ENCODE measurements around the gene SUB1. TPM values are rescaled to one million over a fixed set of nuclear protein-coding genes. Genes with fewer than 3 reads are reported as not detected.

SUB1 gene
- polyA plus RNA-seq, 1 donor (not counting 4 experiments of a cell fraction or from before 2014, with no cell fraction given): 432 TPM

DNA sequence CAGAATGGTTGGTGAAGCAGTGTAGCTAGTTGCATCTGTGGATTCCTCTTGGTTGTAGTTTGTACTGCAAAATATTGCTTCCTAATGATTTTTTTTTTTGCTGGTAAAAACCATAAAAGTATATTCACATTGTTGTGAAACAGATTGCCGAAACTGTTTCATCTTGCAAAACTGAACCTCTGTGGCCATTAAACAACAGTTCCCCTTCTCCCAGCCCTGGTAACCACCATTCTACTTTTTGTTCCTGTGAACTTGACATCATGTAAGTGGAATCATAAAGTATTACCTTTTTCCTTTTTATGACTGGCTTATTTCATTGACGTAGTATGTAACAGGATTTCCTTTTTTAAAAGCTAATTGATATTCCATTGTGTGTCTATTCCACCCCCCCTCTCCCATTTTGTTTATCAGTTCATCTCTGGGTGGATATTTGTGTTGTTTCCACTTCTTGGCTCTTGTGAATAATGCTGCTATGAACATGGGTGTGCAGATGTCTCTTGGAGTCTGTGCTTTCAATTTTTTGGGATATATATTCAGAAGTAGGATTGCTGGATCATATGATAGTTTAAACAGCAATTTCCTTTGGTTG, 11.8 kb downstream of the SUB1 start:
- no peak overlapping the region for H3K9ac ChIP-seq (ENCODE audit: control insufficient read depth, extremely low read depth, insufficient read depth, low read length)
- H3K4me2 ChIP-seq (ENCODE audit: control insufficient read depth, extremely low read depth, insufficient read depth, low read depth, low read length): no peak overlapping the region
- FAIRE-seq: no peak
- H3K27me3 ChIP-seq (ENCODE audit: control insufficient read depth, extremely low read depth, insufficient read depth, low read length): no peaks in the 10 kb centered on the region
- H3K36me3 ChIP-seq (ENCODE audit: control insufficient read depth in 2 of 2, extremely low read depth in 1 of 2, insufficient read depth in 2 of 2, low read length in 2 of 2): peaks cover 9 to 34% of the 10 kb centered on the region in 2 experiments
- dilution Hi-C loops (cut with MboI; ENCODE audit: extremely low pct_ligation_motif_present, low sequenced_read_pairs): no loop called here
- H3K9me1 ChIP-seq (ENCODE audit: control insufficient read depth, extremely low read depth, insufficient read depth, low read length): no peaks in the 10 kb centered on the region
- no peak overlapping the region for H3K4me3 ChIP-seq (ENCODE audit: control insufficient read depth in 2 of 3, extremely low read depth in 1 of 3, insufficient read depth in 2 of 3, low read depth in 1 of 3, low read length in 3 of 3)
- no peak overlapping the region for H2AFZ ChIP-seq (ENCODE audit: control insufficient read depth, low read length)
- peaks cover 68% of the 10 kb centered on the region for H3K79me2 ChIP-seq (ENCODE audit: control insufficient read depth, insufficient read depth, low read length)
- DNase-seq (ENCODE audit: low read depth, low spot score): no peak
- peaks cover 9% of the 10 kb centered on the region for H4K20me1 ChIP-seq (ENCODE audit: control insufficient read depth, extremely low read depth, insufficient read depth, low read length)
- no peak overlapping the region for H3K27ac ChIP-seq (ENCODE audit: control insufficient read depth, insufficient read depth, low read length)
- TF ChIP-seq EZH2 (IDR thresholded peaks at IDR 0.05; ENCODE audit: low read length): no peak
- TF ChIP-seq CTCF (optimal IDR thresholded peaks at IDR 0.05 in 1 of 3, IDR thresholded peaks at IDR 0.05 in 1 of 3, conservative IDR thresholded peaks at IDR 0.05 in 1 of 3; ENCODE audit: extremely low read depth in 1 of 3, insufficient read depth in 2 of 3, low read length in 3 of 3): no peak
- H3K9me3 ChIP-seq (ENCODE audit: control insufficient read depth, low read depth, low read length): no peaks in the 10 kb centered on the region
- peaks cover 9% of the 10 kb centered on the region for H3K4me1 ChIP-seq (ENCODE audit: control insufficient read depth, extremely low read depth, insufficient read depth, low read length)

DNA sequence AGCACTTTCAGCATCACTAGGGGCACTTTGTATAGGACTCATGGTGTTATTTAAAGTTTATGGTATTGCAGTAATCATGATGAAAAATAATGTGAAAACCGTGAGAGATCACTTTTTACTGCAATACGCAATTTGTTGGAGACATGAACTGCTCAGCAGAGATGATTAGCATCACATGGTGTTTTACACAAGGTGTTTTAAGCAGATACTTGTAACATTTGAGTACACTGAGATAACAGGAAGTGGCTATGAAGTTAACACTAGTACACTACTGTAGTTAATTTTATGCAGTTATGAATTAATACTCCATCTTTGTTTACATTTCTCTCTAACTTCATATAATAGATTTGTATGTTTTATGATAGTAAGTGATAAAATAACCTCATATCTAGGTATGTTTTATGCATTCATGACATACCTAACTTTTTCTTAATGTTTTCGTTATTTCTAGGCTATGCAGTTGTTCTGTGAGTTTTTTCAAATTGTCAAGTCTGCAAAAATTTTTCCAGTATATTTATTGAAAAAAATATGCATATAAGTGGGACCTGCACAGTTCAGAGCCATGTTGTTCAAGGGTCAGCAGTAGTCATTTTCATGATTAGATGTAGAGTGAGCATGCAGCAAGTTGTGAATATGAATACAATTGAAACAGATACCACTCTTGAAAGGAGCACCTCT, 13.0 kb downstream of the SUB1 start:
- Histone ChIP-seq H3K27ac (ENCODE audit: control insufficient read depth, insufficient read depth, low read length) (no peak overlapping the region), H3K9ac (ENCODE audit: control insufficient read depth, extremely low read depth, insufficient read depth, low read length) (no peak overlapping the region), H3K79me2 (ENCODE audit: control insufficient read depth, insufficient read depth, low read length) (peaks cover 55% of the 10 kb centered on the region), H3K4me2 (ENCODE audit: control insufficient read depth, extremely low read depth, insufficient read depth, low read depth, low read length) (no peak overlapping the region), H4K20me1 (ENCODE audit: control insufficient read depth, extremely low read depth, insufficient read depth, low read length) (peaks cover 9% of the 10 kb centered on the region), H3K36me3 (ENCODE audit: control insufficient read depth in 2 of 2, extremely low read depth in 1 of 2, insufficient read depth in 2 of 2, low read length in 2 of 2) (peaks cover 6 to 31% of the 10 kb centered on the region in 2 experiments), H3K4me1 (ENCODE audit: control insufficient read depth, extremely low read depth, insufficient read depth, low read length) (peaks cover 9% of the 10 kb centered on the region), H3K4me3 (ENCODE audit: control insufficient read depth in 2 of 3, extremely low read depth in 1 of 3, insufficient read depth in 2 of 3, low read depth in 1 of 3, low read length in 3 of 3) (no peak overlapping the region), H3K27me3 (ENCODE audit: control insufficient read depth, extremely low read depth, insufficient read depth, low read length) (no peaks in the 10 kb centered on the region), H2AFZ (ENCODE audit: control insufficient read depth, low read length) (no peak overlapping the region), H3K9me3 (ENCODE audit: control insufficient read depth, low read depth, low read length) (no peaks in the 10 kb centered on the region), H3K9me1 (ENCODE audit: control insufficient read depth, extremely low read depth, insufficient read depth, low read length) (no peaks in the 10 kb centered on the region)
- dilution Hi-C loops (cut with MboI; ENCODE audit: extremely low pct_ligation_motif_present, low sequenced_read_pairs): no loop called here
- DNase-seq (ENCODE audit: low read depth, low spot score): no peak
- no peak for TF ChIP-seq CTCF (optimal IDR thresholded peaks at IDR 0.05 in 1 of 3, IDR thresholded peaks at IDR 0.05 in 1 of 3, conservative IDR thresholded peaks at IDR 0.05 in 1 of 3; ENCODE audit: extremely low read depth in 1 of 3, insufficient read depth in 2 of 3, low read length in 3 of 3)
- TF ChIP-seq EZH2 (IDR thresholded peaks at IDR 0.05; ENCODE audit: low read length): no peak
- FAIRE-seq: no peak

Measured in keratinocyte (primary cell).